Activated CD8-positive, alpha-beta memory T cell treated with anti-CD3 and anti-CD28 coated beads, Interleukin-2, amount 50 U/mL, for 24 hours (primary cell): Measurements from ENCODE around the gene GNAS.
"Not testable (repeated sequence)": the region's sequence is repeated elsewhere in the genome, so short reads cannot be mapped to it uniquely, and the experiment has no call there.

ENCODE experiments used
- DNase-seq: peaks from one replicate; pipeline ENCODE4 v3.0.0-alpha.2; 2020; ENCODE audit errors: extremely low read depth

GNAS gene

DNA sequence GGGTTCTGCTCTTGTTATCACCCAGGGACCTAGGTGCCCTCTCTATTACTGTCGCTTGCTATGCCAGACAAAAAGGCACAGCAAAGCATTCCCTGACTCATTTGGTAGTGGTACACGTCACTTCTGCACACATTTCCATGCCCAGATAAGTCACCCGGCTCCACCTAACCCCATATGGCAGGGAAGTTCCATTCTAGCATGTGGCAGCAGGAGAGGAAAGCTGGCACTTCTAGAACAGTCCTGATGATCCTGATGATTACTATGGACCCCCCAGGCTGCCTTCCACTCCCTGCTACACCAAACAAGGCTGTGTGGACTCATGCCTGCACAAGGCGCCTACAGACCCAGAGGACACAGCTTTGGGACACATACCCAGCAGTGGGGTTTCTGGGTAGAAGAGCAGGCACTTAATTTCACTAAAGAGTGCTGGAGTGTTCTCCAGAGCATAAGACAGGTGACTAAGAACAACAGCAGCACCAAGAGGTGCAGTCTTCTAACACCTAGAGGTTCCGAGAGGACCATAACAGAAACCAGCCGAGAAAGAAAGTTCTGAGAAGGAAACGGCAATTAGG is 75.1 kb downstream of the GNAS start:
- DNase-seq: no peak

GRCh38 chr20:58930496-58930895 is 78.0 kb downstream of the GNAS start:
- DNase-seq: no peak

- DNase-seq: no peak
These were observed 79.7 kb downstream of the GNAS start for GRCh38 chr20:58932170-58932569.

GRCh38 chr20:58938078-58938477 is 85.6 kb downstream of the GNAS start:
- DNase-seq: no peak

- no peak for DNase-seq
These were observed 86.0 kb downstream of the GNAS start for GRCh38 chr20:58938541-58938940.

- DNase-seq: no peak
These were observed 89.0 kb downstream of the GNAS start for GRCh38 chr20:58941471-58941870.

DNA sequence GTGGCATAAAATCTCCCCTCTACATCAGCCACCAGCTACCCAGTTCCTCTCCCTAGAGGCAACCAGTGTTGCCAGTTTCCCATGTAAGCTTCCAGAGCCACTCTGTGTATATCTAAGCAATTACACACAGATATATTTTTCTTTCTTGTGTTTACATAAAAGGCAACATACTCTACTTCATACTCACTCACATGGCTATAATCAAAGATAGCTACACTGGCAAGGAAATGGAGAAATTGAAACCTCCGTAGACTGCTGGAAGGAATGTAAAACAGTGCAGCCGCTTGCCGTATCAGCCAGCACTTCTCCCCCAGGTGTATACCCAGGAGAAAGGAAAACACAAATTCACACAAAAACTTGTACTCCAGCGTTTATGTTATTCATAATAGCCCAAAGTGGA is 90.0 kb downstream of the GNAS start:
- DNase-seq: no peak

DNA sequence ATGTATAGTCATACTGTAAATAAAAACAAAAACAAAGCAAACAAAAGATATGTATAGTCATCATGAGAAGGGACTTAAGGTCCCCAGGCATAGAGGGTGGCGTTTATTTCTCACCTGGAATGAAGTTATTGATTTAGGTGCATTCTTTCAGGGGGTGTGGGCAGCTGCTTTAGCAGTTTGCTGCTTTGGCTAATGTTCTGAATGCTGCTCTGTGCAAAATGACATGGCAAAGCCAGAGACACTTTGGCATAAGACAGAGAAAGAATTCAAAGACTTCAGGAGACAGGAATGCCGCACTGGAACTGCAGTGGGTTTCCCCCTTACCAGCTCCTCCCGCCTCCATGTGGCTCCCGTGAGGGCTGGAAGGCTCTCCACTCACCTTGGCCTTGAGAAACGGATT is 92.1 kb downstream of the GNAS start:
- DNase-seq: no peak

- DNase-seq: no peak
These were observed 93.6 kb downstream of the GNAS start for GRCh38 chr20:58945965-58946631.

- not testable (repeated sequence) for DNase-seq
These were observed 95.4 kb downstream of the GNAS start for GRCh38 chr20:58947797-58948388.

- no peak for DNase-seq
These were observed 98.1 kb downstream of the GNAS start for GRCh38 chr20:58950603-58951002.

GRCh38 chr20:58953050-58953449 is 100.5 kb downstream of the GNAS start:
- no peak for DNase-seq

DNA sequence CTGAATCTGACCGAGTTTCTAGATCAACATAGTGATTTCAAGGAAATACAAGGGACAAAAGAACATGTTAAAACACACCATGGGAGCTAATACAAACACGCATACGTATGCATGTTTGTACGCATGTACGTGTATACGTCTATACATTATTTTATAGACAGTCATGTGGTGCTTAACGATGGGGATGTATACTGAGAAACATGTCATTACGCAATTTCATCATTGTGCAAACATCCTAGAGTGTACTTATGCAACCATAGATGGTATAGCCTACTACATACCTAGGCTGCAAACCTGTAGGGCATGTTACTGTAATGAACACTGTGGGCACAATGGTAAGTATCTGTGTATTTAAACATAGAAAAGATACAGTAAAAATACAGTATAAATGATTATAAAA is 103.6 kb downstream of the GNAS start:
- no peak for DNase-seq

DNA sequence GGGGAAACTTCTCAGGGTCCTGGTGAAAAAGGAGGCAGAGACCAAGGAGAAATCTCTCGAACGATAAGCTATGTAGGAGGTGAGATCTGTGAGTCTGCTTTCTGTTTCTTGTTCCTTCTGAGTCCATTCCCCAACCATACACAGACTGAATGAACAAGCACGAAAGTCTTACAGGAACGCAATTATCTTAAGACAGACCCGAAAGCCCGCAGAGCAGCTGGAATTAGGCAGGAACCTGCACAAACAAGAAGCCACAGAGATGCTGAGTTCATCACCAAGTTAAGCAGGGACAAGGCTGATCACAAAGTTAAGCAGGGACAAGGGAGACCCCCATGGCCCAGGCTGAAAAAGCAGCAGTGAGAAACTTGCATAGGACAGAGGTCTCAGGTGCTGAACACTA is 107.1 kb downstream of the GNAS start:
- DNase-seq: no peak
